ENCODE results near the gene ODF2L. TPM values are rescaled to one million over a fixed set of nuclear protein-coding genes. Genes with fewer than 3 reads are reported as not detected.

ODF2L gene
- total and polyA plus RNA-seq, 2 of the 4 experiments (the other 2 are of a cell fraction): 10.4 to 12.3 TPM

DNA sequence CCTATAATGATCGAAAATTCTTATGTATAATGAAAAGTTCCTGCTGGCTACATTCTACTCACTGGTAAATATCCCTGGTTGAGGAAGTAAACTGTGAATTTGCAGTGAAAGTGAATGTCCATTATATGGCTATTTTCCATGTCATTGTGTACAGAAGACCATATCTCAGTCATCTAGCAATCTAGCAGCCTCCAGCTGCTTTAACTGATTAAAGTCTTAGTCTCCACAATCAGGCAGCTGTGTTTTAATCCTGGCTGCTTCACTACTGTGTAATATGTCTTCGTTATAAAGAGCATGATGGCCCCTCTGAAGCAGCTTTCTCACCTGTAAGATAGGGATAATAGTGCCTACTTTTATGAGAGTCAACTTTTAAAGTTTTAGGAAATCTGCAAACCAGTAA lies 39.2 kb upstream of the ODF2L start:
- WGBS, 2 experiments (ENCODE audit: extremely low coverage in 2 of 2, insufficient read length in 1 of 2): no CpG with 5 or more reads among the region's 2 CpGs
- no peak for TF ChIP-seq CEBPB (IDR thresholded peaks at IDR 0.05; ENCODE audit: low read depth, low read length)
- TF ChIP-seq CHD1 (IDR thresholded peaks at IDR 0.05; ENCODE audit: low read depth, low read length): no peak
- no peak for TF ChIP-seq POLR2A (IDR thresholded peaks at IDR 0.05; ENCODE audit: low read depth, low read length)
- TF ChIP-seq NFE2L2 (IDR thresholded peaks at IDR 0.05; ENCODE audit: low read depth, low read length): no peak
- no peak for TF ChIP-seq MAFK (IDR thresholded peaks at IDR 0.05; ENCODE audit: low read depth, low read length)
- TF ChIP-seq BHLHE40 (IDR thresholded peaks at IDR 0.05; ENCODE audit: low read depth, low read length): no peak
- no peak for TF ChIP-seq ELK1 (IDR thresholded peaks at IDR 0.05; ENCODE audit: borderline replicate concordance, low read depth, low read length)
- no peak for TF ChIP-seq MAZ (IDR thresholded peaks at IDR 0.05; ENCODE audit: borderline replicate concordance, low read depth, low read length)
- TF ChIP-seq, protein P1, sequence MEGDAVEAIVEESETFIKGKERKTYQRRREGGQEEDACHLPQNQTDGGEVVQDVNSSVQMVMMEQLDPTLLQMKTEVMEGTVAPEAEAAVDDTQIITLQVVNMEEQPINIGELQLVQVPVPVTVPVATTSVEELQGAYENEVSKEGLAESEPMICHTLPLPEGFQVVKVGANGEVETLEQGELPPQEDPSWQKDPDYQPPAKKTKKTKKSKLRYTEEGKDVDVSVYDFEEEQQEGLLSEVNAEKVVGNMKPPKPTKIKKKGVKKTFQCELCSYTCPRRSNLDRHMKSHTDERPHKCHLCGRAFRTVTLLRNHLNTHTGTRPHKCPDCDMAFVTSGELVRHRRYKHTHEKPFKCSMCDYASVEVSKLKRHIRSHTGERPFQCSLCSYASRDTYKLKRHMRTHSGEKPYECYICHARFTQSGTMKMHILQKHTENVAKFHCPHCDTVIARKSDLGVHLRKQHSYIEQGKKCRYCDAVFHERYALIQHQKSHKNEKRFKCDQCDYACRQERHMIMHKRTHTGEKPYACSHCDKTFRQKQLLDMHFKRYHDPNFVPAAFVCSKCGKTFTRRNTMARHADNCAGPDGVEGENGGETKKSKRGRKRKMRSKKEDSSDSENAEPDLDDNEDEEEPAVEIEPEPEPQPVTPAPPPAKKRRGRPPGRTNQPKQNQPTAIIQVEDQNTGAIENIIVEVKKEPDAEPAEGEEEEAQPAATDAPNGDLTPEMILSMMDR (conservative IDR thresholded peaks at IDR 0.05; ENCODE audit: low read depth, low read length): no peak
- TF ChIP-seq SMC3 (IDR thresholded peaks at IDR 0.05; ENCODE audit: low read depth, low read length): no peak
- TF ChIP-seq, protein P2, sequence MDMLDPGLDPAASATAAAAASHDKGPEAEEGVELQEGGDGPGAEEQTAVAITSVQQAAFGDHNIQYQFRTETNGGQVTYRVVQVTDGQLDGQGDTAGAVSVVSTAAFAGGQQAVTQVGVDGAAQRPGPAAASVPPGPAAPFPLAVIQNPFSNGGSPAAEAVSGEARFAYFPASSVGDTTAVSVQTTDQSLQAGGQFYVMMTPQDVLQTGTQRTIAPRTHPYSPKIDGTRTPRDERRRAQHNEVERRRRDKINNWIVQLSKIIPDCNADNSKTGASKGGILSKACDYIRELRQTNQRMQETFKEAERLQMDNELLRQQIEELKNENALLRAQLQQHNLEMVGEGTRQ (IDR thresholded peaks at IDR 0.05; ENCODE audit: low read depth, low read length): no peak
- no peak for TF ChIP-seq MXI1 (IDR thresholded peaks at IDR 0.05; ENCODE audit: borderline replicate concordance, low read depth, low read length)
- TF ChIP-seq RCOR1 (IDR thresholded peaks at IDR 0.05; ENCODE audit: insufficient replicate concordance, low read length): no peak
- no peak for TF ChIP-seq RAD21 (IDR thresholded peaks at IDR 0.05; ENCODE audit: low read length)
- no peak for TF ChIP-seq FOS (IDR thresholded peaks at IDR 0.05; ENCODE audit: low read depth, low read length)
- TF ChIP-seq RFX5 (IDR thresholded peaks at IDR 0.05; ENCODE audit: low read depth, low read length): no peak
- peaks cover 2% of the 10 kb centered on the region; the same call in 1 of the 2 replicates for H3K27me3 ChIP-seq (ENCODE audit: control insufficient read depth, insufficient read depth, low read length)
- no peaks in the 10 kb centered on the region for H3K36me3 ChIP-seq (ENCODE audit: control insufficient read depth, insufficient read depth, low read length)
- no peak overlapping the region for H3K27ac ChIP-seq (ENCODE audit: insufficient read depth, low read length)
- ATAC-seq (ENCODE audit: low read depth) (no peak), DNase-seq (no peak)
- no peak overlapping the region for H3K4me3 ChIP-seq (ENCODE audit: insufficient read depth, low read depth, low read length)
- H3K56ac ChIP-seq (ENCODE audit: extremely low read depth, insufficient read depth, low read length): no peak overlapping the region
- H3K23ac ChIP-seq (ENCODE audit: low read depth, low read length): no peak overlapping the region
- no peak overlapping the region for H2BK120ac ChIP-seq (ENCODE audit: low read depth, low read length)
- H2AK9ac ChIP-seq (replicated peaks; ENCODE audit: low read depth, low read length, poor library complexity): no peak overlapping the region
- H3K14ac ChIP-seq (replicated peaks; ENCODE audit: low read depth, low read length): no peak overlapping the region
- peaks cover 1% of the 10 kb centered on the region; the same call in 1 of the 2 replicates for H3K4me1 ChIP-seq (ENCODE audit: control insufficient read depth, insufficient read depth, low read length)
- dilution Hi-C loops (cut with HindIII; ENCODE audit: low sequenced_read_pairs, unreplicated experiment) (no loop called here), intact Hi-C loops (cut with micrococcal nuclease) (no loop called here), in situ Hi-C loops (cut with MboI; ENCODE audit: low sequenced_read_pairs) (no loop called here)
- H3K79me1 ChIP-seq (ENCODE audit: low read depth in 1 of 2, low read length in 2 of 2): no peaks in the 10 kb centered on the region
- no peak overlapping the region for H4K91ac ChIP-seq (ENCODE audit: insufficient read depth, low read depth, low read length)
- H4K8ac ChIP-seq (ENCODE audit: low read depth in 2 of 2, low read length in 2 of 2): no peak overlapping the region
- H4K20me1 ChIP-seq (ENCODE audit: insufficient read depth, low read length): no peaks in the 10 kb centered on the region
- no TSS peak for BruUV-seq (replicated peaks)
- no peak overlapping the region for H3K18ac ChIP-seq (ENCODE audit: low read depth, low read length)
- H2BK15ac ChIP-seq (ENCODE audit: low read depth, low read length): no peak overlapping the region
- no peak overlapping the region for H2AK5ac ChIP-seq (ENCODE audit: low read depth, low read length)
- POLR2A ChIA-PET (ENCODE audit: unreplicated experiment): no interaction called here
- no peak overlapping the region for H3K4me2 ChIP-seq (ENCODE audit: low read depth, low read length)
- H3K9ac ChIP-seq (ENCODE audit: low read depth, low read length): no peak overlapping the region
- no peaks in the 10 kb centered on the region for H3K9me1 ChIP-seq (ENCODE audit: insufficient read depth, low read length)
- CTCF ChIA-PET: no interaction called here
- H2BK5ac ChIP-seq (ENCODE audit: low read depth, low read length, poor library complexity, severe bottlenecking): no peak overlapping the region
- H3K9me3 ChIP-seq (ENCODE audit: control insufficient read depth, insufficient read depth, low read length): no peaks in the 10 kb centered on the region
- H3K4ac ChIP-seq (ENCODE audit: low read depth, low read length): no peak overlapping the region
- no peak overlapping the region for H4K5ac ChIP-seq (ENCODE audit: low read depth, low read length)
- no peak overlapping the region for H2AFZ ChIP-seq (replicated peaks; ENCODE audit: low read length, poor library complexity)
- H2BK20ac ChIP-seq (ENCODE audit: low read depth, low read length): no peak overlapping the region

Data from IMR-90 (cell line).